HUES48 (cell line): Measurements from ENCODE around the gene P2RX4.
"Not testable (repeated sequence)": the region's sequence is repeated elsewhere in the genome, so short reads cannot be mapped to it uniquely, and the experiment has no call there.

ENCODE experiments used
- H3K27ac ChIP-seq: one replicate; pipeline ENCODE4 v1.7.0; 2013; ENCODE audit warnings: low read depth, low read length, inconsistent platforms
- H3K27me3 ChIP-seq: 2 replicates; pipeline ENCODE4 v1.6.1; 2013; ENCODE audit warnings: mild to moderate bottlenecking, low read length; ENCODE audit not compliant: control insufficient read depth, insufficient read depth
- H3K36me3 ChIP-seq: 2 replicates; pipeline ENCODE4 v1.6.1; 2013; ENCODE audit warnings: low read length; ENCODE audit not compliant: control insufficient read depth, insufficient read depth
- H3K4me1 ChIP-seq: 2 replicates; pipeline ENCODE4 v1.6.1; 2013; ENCODE audit warnings: mild to moderate bottlenecking, low read length; ENCODE audit not compliant: control insufficient read depth, insufficient read depth
- H3K4me3 ChIP-seq: 2 replicates; pipeline ENCODE4 v1.5.1; 2013; ENCODE audit warnings: mild to moderate bottlenecking, low read depth, low read length
- H3K9ac ChIP-seq: 2 replicates; pipeline ENCODE4 v1.6.1; 2013; ENCODE audit warnings: mild to moderate bottlenecking, low read depth, low read length, moderate library complexity
- H3K9me3 ChIP-seq: 2 replicates; pipeline ENCODE4 v1.6.1; 2013; ENCODE audit warnings: low read length; ENCODE audit not compliant: control insufficient read depth, insufficient read depth

The P2RX4 gene

GRCh38 chr12:121209624-121210572, at the start of gene P2RX4:
P2RX4 (plus strand) TSS chr12:121210129; CDS start chr12:121210165, 36 bp downstream.
- Histone ChIP-seq H3K4me3 (peak within 1 kb of the TSS; percentile 74), H3K36me3 (no peaks in the 10 kb centered on the region), H3K9ac (peak within 1 kb of the TSS; percentile 75), H3K4me1 (no peaks in the 10 kb centered on the region), H3K9me3 (no peaks in the 10 kb centered on the region), H3K27ac (peak within 1 kb of the TSS; percentile 89), H3K27me3 (no peaks in the 10 kb centered on the region)

GRCh38 chr12:121162384-121162783, 47.5 kb upstream of the P2RX4 start:
- Histone ChIP-seq H3K27ac (no peak overlapping the region), H3K9me3 (no peaks in the 10 kb centered on the region), H3K27me3 (no peaks in the 10 kb centered on the region), H3K4me1 (no peaks in the 10 kb centered on the region), H3K9ac (no peak overlapping the region), H3K36me3 (no peaks in the 10 kb centered on the region), H3K4me3 (no peak overlapping the region)

- Histone ChIP-seq H3K4me1 (no peaks in the 10 kb centered on the region), H3K27me3 (no peaks in the 10 kb centered on the region), H3K36me3 (no peaks in the 10 kb centered on the region), H3K9ac (no peak overlapping the region), H3K27ac (no peak overlapping the region), H3K4me3 (no peak overlapping the region), H3K9me3 (no peaks in the 10 kb centered on the region)
These were observed 46.9 kb upstream of the P2RX4 start for GRCh38 chr12:121162985-121163384.

- H3K27me3 ChIP-seq = not testable (repeated sequence)
These were observed 45.1 kb upstream of the P2RX4 start for GRCh38 chr12:121164839-121165238.

GRCh38 chr12:121165316-121165715, 44.6 kb upstream of the P2RX4 start:
- H3K27me3 ChIP-seq = no peaks in the 10 kb centered on the region
- no peaks in the 10 kb centered on the region for H3K9me3 ChIP-seq

More at GRCh38 chr12:121164839-121165238, 45.1 kb upstream of the P2RX4 start:
- not testable (repeated sequence) for H3K27ac ChIP-seq, H3K36me3 ChIP-seq, H3K4me1 ChIP-seq, H3K9ac ChIP-seq, H3K4me3 ChIP-seq, H3K9me3 ChIP-seq

GRCh38 chr12:121166356-121166755, 43.6 kb upstream of the P2RX4 start:
- H3K27ac ChIP-seq = no peak overlapping the region
- H3K27me3 ChIP-seq = no peaks in the 10 kb centered on the region
- H3K9me3 ChIP-seq = no peaks in the 10 kb centered on the region
- H3K9ac ChIP-seq = no peak overlapping the region
- no peaks in the 10 kb centered on the region for H3K4me1 ChIP-seq
- no peak overlapping the region for H3K4me3 ChIP-seq
- no peaks in the 10 kb centered on the region for H3K36me3 ChIP-seq

More at GRCh38 chr12:121165316-121165715, 44.6 kb upstream of the P2RX4 start:
- Histone ChIP-seq H3K4me3 (no peak overlapping the region), H3K9ac (no peak overlapping the region), H3K4me1 (no peaks in the 10 kb centered on the region), H3K36me3 (no peaks in the 10 kb centered on the region), H3K27ac (no peak overlapping the region)

GRCh38 chr12:121167232-121167820, 42.6 kb upstream of the P2RX4 start:
- no peak overlapping the region for H3K9ac ChIP-seq
- no peak overlapping the region for H3K27ac ChIP-seq
- H3K36me3 ChIP-seq = no peaks in the 10 kb centered on the region
- no peaks in the 10 kb centered on the region for H3K27me3 ChIP-seq
- no peaks in the 10 kb centered on the region for H3K9me3 ChIP-seq
- H3K4me3 ChIP-seq = no peak overlapping the region
- H3K4me1 ChIP-seq = no peaks in the 10 kb centered on the region

- Histone ChIP-seq H3K27ac (no peak overlapping the region), H3K9ac (no peak overlapping the region), H3K4me1 (no peaks in the 10 kb centered on the region), H3K4me3 (no peak overlapping the region), H3K36me3 (no peaks in the 10 kb centered on the region), H3K9me3 (no peaks in the 10 kb centered on the region), H3K27me3 (no peaks in the 10 kb centered on the region)
These were observed 42.0 kb upstream of the P2RX4 start for GRCh38 chr12:121167951-121168350.

- no peaks in the 10 kb centered on the region for H3K9me3 ChIP-seq
- no peak overlapping the region for H3K9ac ChIP-seq
- H3K27me3 ChIP-seq = no peaks in the 10 kb centered on the region
- no peaks in the 10 kb centered on the region for H3K36me3 ChIP-seq
- H3K4me1 ChIP-seq = no peaks in the 10 kb centered on the region
- no peak overlapping the region for H3K27ac ChIP-seq
- H3K4me3 ChIP-seq = no peak overlapping the region
These were observed 39.8 kb upstream of the P2RX4 start for GRCh38 chr12:121170151-121170550.

- Histone ChIP-seq H3K27ac (no peak overlapping the region), H3K9ac (no peak overlapping the region), H3K36me3 (no peaks in the 10 kb centered on the region)
These were observed 39.2 kb upstream of the P2RX4 start for GRCh38 chr12:121170611-121171260.

GRCh38 chr12:121172145-121172544, 37.8 kb upstream of the P2RX4 start:
- H3K27me3 ChIP-seq = no peaks in the 10 kb centered on the region

More at GRCh38 chr12:121170611-121171260, 39.2 kb upstream of the P2RX4 start:
- Histone ChIP-seq H3K27me3 (no peaks in the 10 kb centered on the region), H3K4me1 (no peaks in the 10 kb centered on the region), H3K9me3 (no peaks in the 10 kb centered on the region), H3K4me3 (no peak overlapping the region)

More at GRCh38 chr12:121172145-121172544, 37.8 kb upstream of the P2RX4 start:
- Histone ChIP-seq H3K4me1 (no peaks in the 10 kb centered on the region), H3K27ac (no peak overlapping the region), H3K9ac (no peak overlapping the region), H3K4me3 (no peak overlapping the region), H3K36me3 (no peaks in the 10 kb centered on the region), H3K9me3 (no peaks in the 10 kb centered on the region)
